ENCODE measurements around the gene HSD17B1.

GRCh38 chr17:42521036-42521435, 31.7 kb upstream of the HSD17B1 start:
- TF ChIP-seq CTCF (IDR thresholded peaks at IDR 0.05 in 4 of 5, conservative IDR thresholded peaks at IDR 0.05 in 1 of 5) (no peak), POLR2A (IDR thresholded peaks at IDR 0.05) (no peak)
